PC-3 (cell line): ENCODE measurements around the gene UTP14C. TPM values are rescaled to one million over a fixed set of nuclear protein-coding genes. Genes with fewer than 3 reads are reported as not detected.

ENCODE experiments used
- ATAC-seq: fragments of 200-7000 bp; cut with Tn5 transposase; 2 replicates; pipeline ENCODE4 v1.9.1; 2020; ENCODE audit warnings: mild to moderate bottlenecking, moderate library complexity
- BruUV-seq: library from RNA; stranded (reverse); fragments of 400-500 nt; replicated peaks from 2 replicates; lab custom pipeline; 2021; lab: Mats Ljungman, UMichigan
- CTCF ChIA-PET: fragments of 300-600 bp; sonication (Branson Sonifier 250); formaldehyde crosslinking; loops from one replicate; lab custom pipeline; 2022; ENCODE audit warnings: antibody characterized with exemption; lab: Charles Lee
- POLR2A ChIA-PET: fragments of 300-600 bp; sonication (Branson Sonifier 250); formaldehyde crosslinking; loops from one replicate; lab custom pipeline; 2022; ENCODE audit warnings: antibody characterized with exemption; ENCODE audit not compliant: unreplicated experiment; lab: Charles Lee
- DNase-seq: peaks from one replicate; pipeline ENCODE4 v3.0.0-alpha.2; 2015
- H2AFZ ChIP-seq: fragments of 300-600 bp; sonication (generic); 2 replicates; pipeline ENCODE4 v1.6.0; 2016; ENCODE audit warnings: antibody characterized with exemption, low read length
- H3F3A ChIP-seq: fragments of 300-600 bp; sonication (generic); one replicate; pipeline ENCODE4 v1.6.0; 2017; ENCODE audit warnings: antibody characterized with exemption, low read length, control low read depth, mild to moderate bottlenecking; ENCODE audit not compliant: unreplicated experiment
- H3K27ac ChIP-seq: fragments of 300-600 bp; sonication (generic); 2 replicates; pipeline ENCODE4 v1.5.1; 2016; ENCODE audit warnings: mild to moderate bottlenecking, low read length
- H3K27me3 ChIP-seq: fragments of 300-600 bp; sonication (generic); 2 replicates; pipeline ENCODE4 v1.6.1; 2016; ENCODE audit warnings: low read length, mixed read lengths
- H3K36me3 ChIP-seq: fragments of 300-600 bp; sonication (generic); 2 replicates; pipeline ENCODE4 v1.6.1; 2016; ENCODE audit warnings: low read depth, mixed run types, low read length, mixed read lengths
- H3K4me1 ChIP-seq: fragments of 300-600 bp; sonication (generic); 2 replicates; pipeline ENCODE4 v1.5.1; 2016; ENCODE audit warnings: low read length; ENCODE audit not compliant: insufficient read depth
- H3K4me2 ChIP-seq: fragments of 300-600 bp; sonication (generic); 2 replicates; pipeline ENCODE4 v1.6.0; 2016; ENCODE audit warnings: low read length
- H3K4me3 ChIP-seq: fragments of 300-600 bp; sonication (generic); 2 replicates; pipeline ENCODE4 v1.5.1; 2016; ENCODE audit warnings: mild to moderate bottlenecking, low read length, mixed read lengths
- H3K79me2 ChIP-seq: fragments of 300-600 bp; sonication (generic); 2 replicates; pipeline ENCODE4 v1.6.1; 2017; ENCODE audit warnings: low read length, mixed read lengths
- H3K9ac ChIP-seq: fragments of 300-600 bp; sonication (generic); 2 replicates; pipeline ENCODE4 v1.6.0; 2016; ENCODE audit warnings: mild to moderate bottlenecking, low read length
- H3K9me2 ChIP-seq: fragments of 300-600 bp; sonication (generic); replicated peaks from 2 replicates; pipeline ENCODE4 v1.6.1; 2016; ENCODE audit warnings: mixed run types, low read length, mixed read lengths
- H3K9me3 ChIP-seq: fragments of 300-600 bp; sonication (generic); 2 replicates; pipeline ENCODE4 v1.6.1; 2016; ENCODE audit warnings: low read length, mixed read lengths
- H4K20me1 ChIP-seq: fragments of 300-600 bp; sonication (generic); 2 replicates; pipeline ENCODE4 v1.6.1; 2016; ENCODE audit warnings: low read length, mixed read lengths
- EZH2 ChIP-seq: fragments of 300-600 bp; sonication (generic); IDR thresholded peaks from one replicate; pipeline ENCODE4 v1.6.1; 2017; ENCODE audit warnings: antibody characterized with exemption, mild to moderate bottlenecking, low read length; ENCODE audit not compliant: unreplicated experiment
- EZH2phosphoT487 ChIP-seq: fragments of 300-600 bp; sonication (generic); IDR thresholded peaks from 2 replicates; pipeline ENCODE4 v1.6.1; 2018; ENCODE audit warnings: mild to moderate bottlenecking, antibody characterized with exemption, low read length, borderline replicate concordance
- intact Hi-C: fragments of 100-400 bp; cut with micrococcal nuclease; formaldehyde crosslinking; loops from 2 replicates; pipeline ENCODE4 v1.9.0; 2023
- total RNA-seq: library from RNA; depleted of rRNA; stranded (reverse); fragments of >200 nt; gene quantifications from 2 replicates; pipeline ENCODE4 v1.2.3, GENCODE V29; 2014
- TF ChIP-seq, protein P1 (sequence below): fragments of 300-600 bp; sonication (generic); conservative IDR thresholded peaks from 2 replicates; pipeline ENCODE4 v1.5.1; 2017; ENCODE audit warnings: antibody characterized with exemption, low read depth, mild to moderate bottlenecking, low read length

UTP14C gene
- total RNA-seq, 1 experiment from 2014 or later, result 5.0 TPM

DNA sequence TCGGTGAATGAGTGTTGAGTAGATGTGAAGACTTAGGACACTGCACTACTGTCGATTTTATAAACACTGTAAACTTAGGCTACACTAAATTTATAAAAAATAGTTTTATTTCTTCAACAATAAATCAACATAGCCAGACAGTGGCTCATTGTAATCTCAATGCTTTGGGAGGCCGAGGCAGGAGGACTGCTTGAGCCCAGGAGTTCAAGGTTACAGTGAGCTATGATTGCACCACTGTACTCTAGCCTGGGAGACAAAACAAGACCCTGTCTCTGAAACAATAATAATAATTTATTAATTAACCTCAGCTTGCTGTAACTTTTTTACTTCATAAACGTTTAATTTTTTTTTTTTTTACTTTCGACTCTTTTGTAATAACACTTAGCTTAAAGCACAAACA, 47.6 kb upstream of the UTP14C start:
- ATAC-seq, result no peak
- H3K27ac ChIP-seq, result no peak overlapping the region
- no peak overlapping the region for H3K4me2 ChIP-seq
- TF ChIP-seq EZH2phosphoT487 (no peak), EZH2 (no peak)
- TF ChIP-seq, protein P1, sequence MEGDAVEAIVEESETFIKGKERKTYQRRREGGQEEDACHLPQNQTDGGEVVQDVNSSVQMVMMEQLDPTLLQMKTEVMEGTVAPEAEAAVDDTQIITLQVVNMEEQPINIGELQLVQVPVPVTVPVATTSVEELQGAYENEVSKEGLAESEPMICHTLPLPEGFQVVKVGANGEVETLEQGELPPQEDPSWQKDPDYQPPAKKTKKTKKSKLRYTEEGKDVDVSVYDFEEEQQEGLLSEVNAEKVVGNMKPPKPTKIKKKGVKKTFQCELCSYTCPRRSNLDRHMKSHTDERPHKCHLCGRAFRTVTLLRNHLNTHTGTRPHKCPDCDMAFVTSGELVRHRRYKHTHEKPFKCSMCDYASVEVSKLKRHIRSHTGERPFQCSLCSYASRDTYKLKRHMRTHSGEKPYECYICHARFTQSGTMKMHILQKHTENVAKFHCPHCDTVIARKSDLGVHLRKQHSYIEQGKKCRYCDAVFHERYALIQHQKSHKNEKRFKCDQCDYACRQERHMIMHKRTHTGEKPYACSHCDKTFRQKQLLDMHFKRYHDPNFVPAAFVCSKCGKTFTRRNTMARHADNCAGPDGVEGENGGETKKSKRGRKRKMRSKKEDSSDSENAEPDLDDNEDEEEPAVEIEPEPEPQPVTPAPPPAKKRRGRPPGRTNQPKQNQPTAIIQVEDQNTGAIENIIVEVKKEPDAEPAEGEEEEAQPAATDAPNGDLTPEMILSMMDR, result no peak
- intact Hi-C loops, result no loop called here
- no peaks in the 10 kb centered on the region for H3F3A ChIP-seq
- no peaks in the 10 kb centered on the region for H3K9me2 ChIP-seq
- H4K20me1 ChIP-seq, result no peaks in the 10 kb centered on the region
- H3K4me3 ChIP-seq, result no peak overlapping the region
- H3K27me3 ChIP-seq, result no peaks in the 10 kb centered on the region
- no peak overlapping the region for H3K9ac ChIP-seq
- no peaks in the 10 kb centered on the region for H3K36me3 ChIP-seq
- DNase-seq, result no peak
- H3K4me1 ChIP-seq, result no peaks in the 10 kb centered on the region
- POLR2A ChIA-PET, result no interaction called here
- CTCF ChIA-PET, result no interaction called here
- no peaks in the 10 kb centered on the region for H3K9me3 ChIP-seq
- H3K79me2 ChIP-seq, result no peaks in the 10 kb centered on the region
- no TSS peak for BruUV-seq
- H2AFZ ChIP-seq, result no peak overlapping the region

DNA sequence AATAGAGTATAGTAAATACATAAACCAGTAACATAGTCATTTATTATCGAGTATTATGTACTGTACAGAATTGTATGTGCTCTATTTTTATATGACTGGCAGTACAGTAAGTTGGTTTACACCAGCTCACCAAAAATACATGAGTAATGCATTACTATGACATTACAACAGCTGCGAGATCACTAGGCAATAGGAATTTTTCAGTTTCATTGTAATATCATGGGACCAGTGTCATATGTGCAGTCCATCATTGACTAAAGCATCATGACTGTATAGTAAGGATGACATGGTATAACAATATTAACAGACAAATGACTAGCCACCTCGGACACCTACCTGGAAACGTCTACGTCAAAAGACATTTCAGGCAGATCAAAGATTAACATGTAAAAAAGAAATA, 46.9 kb upstream of the UTP14C start:
- BruUV-seq, result no TSS peak
- ChIA-PET POLR2A (interaction anchor here (0.6 kb wide), 1 partner anchor 217 kb away, joined by 5 read pairs; no protein-coding TSS in a partner anchor), CTCF (no interaction called here)
- H3K4me2 ChIP-seq, result no peak overlapping the region
- no peaks in the 10 kb centered on the region for H3K9me2 ChIP-seq
- no peak overlapping the region for H3K9ac ChIP-seq
- H3K27me3 ChIP-seq, result no peaks in the 10 kb centered on the region
- H4K20me1 ChIP-seq, result no peaks in the 10 kb centered on the region
- TF ChIP-seq EZH2phosphoT487 (no peak), EZH2 (no peak)
- intact Hi-C loops, result no loop called here
- H3K27ac ChIP-seq, result no peak overlapping the region
- no peak for DNase-seq
- no peak overlapping the region for H2AFZ ChIP-seq
- ATAC-seq, result no peak; the same call in 1 of the 2 replicates
- H3K9me3 ChIP-seq, result no peaks in the 10 kb centered on the region
- H3K4me1 ChIP-seq, result no peaks in the 10 kb centered on the region
- no peaks in the 10 kb centered on the region for H3F3A ChIP-seq
- no peak overlapping the region for H3K4me3 ChIP-seq
- no peaks in the 10 kb centered on the region for H3K36me3 ChIP-seq
- H3K79me2 ChIP-seq, result no peaks in the 10 kb centered on the region

DNA sequence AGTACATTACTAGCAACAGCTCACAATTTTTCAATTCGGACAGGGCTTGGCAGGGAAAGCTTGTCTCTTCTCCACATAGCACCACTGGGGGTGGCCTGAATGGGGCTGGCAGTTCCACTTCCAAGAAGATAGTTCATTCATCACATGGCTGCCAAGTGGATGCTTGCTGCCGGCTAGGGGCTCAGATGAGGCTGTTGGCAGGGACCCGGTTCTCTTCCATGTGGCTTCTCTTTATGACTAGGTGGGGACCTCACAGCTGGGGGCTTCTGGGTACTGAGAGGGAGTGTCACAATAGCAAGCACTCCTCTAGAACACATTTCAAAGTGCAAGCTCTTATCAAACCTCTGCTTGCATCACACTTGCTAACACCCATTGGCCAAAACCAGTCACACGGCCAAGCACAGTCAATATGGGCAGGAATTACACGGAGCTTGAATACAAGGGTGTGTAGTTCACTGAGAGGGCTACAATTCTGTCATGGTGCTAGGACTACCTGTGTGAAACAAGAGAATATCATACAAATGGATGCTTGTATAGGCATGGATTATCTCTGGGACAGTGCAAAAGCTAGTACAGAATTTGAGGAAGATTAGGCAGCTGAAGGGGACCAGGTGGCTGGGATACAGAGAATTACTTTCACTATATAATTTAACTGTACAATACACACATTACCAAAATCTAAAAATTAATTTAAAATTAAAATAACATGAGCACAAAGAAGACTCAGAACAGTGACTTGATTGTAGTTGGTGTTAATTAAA, 45.5 kb upstream of the UTP14C start:
- Histone ChIP-seq H3K4me2 (no peak overlapping the region), H3K9me3 (no peaks in the 10 kb centered on the region), H3K36me3 (no peaks in the 10 kb centered on the region), H3K9ac (no peak overlapping the region), H3K9me2 (no peaks in the 10 kb centered on the region), H3K4me3 (no peak overlapping the region), H3K79me2 (no peaks in the 10 kb centered on the region), H3F3A (no peaks in the 10 kb centered on the region), H3K27ac (no peak overlapping the region), H2AFZ (no peak overlapping the region), H4K20me1 (no peaks in the 10 kb centered on the region), H3K4me1 (no peaks in the 10 kb centered on the region), H3K27me3 (no peaks in the 10 kb centered on the region)
- TF ChIP-seq EZH2 (no peak), EZH2phosphoT487 (no peak)
- TF ChIP-seq, protein P1, result no peak
- ChIA-PET POLR2A (no interaction called here), CTCF (no interaction called here)
- ATAC-seq (no peak), DNase-seq (no peak)
- BruUV-seq, result no TSS peak
- intact Hi-C loops, result no loop called here
